Heart left ventricle (tissue), 16 donors: ENCODE results near the gene CRY1. TPM values are rescaled to one million over a fixed set of nuclear protein-coding genes. Genes with fewer than 3 reads are reported as not detected.

Experiments used
- ATAC-seq, 4 donors: fragments of 200-7000 bp; cut with Tn5 transposase; one replicate each; pipeline ENCODE4 v1.9.1; 2020 to 2022; ENCODE audit warnings: moderate library complexity in 4 of 4, mild to moderate bottlenecking in 3 of 4, moderate number of reproducible peaks in 1 of 4
- DNase-seq, 5 donors: peaks; one replicate each; pipeline ENCODE4 v3.0.0-alpha.2; 2020
- H3K27ac ChIP-seq, 12 donors: fragments of 200-600 bp; sonication (generic) in 4 of 12; one replicate each; pipeline versions ENCODE4 v1.5.0 to v1.8.0; 2016 to 2022; ENCODE audit warnings: mild to moderate bottlenecking in 2 of 12
- H3K27me3 ChIP-seq, 9 donors: fragments of 200-600 bp; sonication (generic) in 2 of 9; one replicate each; pipeline versions ENCODE4 v1.5.1 to v1.8.0; 2016 to 2022; ENCODE audit warnings: mild to moderate bottlenecking in 3 of 9
- H3K36me3 ChIP-seq, 9 donors: fragments of 200-600 bp; sonication (generic) in 2 of 9; one replicate each; pipeline versions ENCODE4 v1.5.0 to v1.8.0; 2018 to 2022; ENCODE audit warnings: mild to moderate bottlenecking in 2 of 9
- H3K4me1 ChIP-seq, 12 donors: fragments of 200-600 bp; sonication (generic) in 4 of 12; one replicate each; pipeline versions ENCODE4 v1.5.0 to v1.8.0; 2016 to 2022; ENCODE audit warnings: mild to moderate bottlenecking in 3 of 12
- H3K4me3 ChIP-seq, 12 donors: fragments of 200-600 bp; sonication (generic) in 4 of 12; one replicate each; pipeline versions ENCODE4 v1.5.0 to v1.8.0; 2017 to 2022; ENCODE audit warnings: mild to moderate bottlenecking in 9 of 12, moderate library complexity in 4 of 12
- H3K9me3 ChIP-seq, 12 donors: fragments of 200-600 bp; sonication (generic) in 4 of 12; one replicate each; pipeline versions ENCODE4 v1.5.0 to v1.8.0; 2016 to 2022; ENCODE audit warnings: mild to moderate bottlenecking in 1 of 12
- POLR2A ChIP-seq, 2 donors: fragments of 450-650 bp; IDR thresholded peaks; one replicate each; pipeline ENCODE4 v1.6.1; 2017; ENCODE audit warnings: antibody characterized with exemption in 2 of 2, mild to moderate bottlenecking in 2 of 2, moderate library complexity in 2 of 2
- WGBS, 4 donors: extraction: QIAGEN DNeasy Blood & Tissue Kit in 2 of 4; methylation state at CpG; one replicate each; pipeline versions ENCODE4 v1.1.5 to v1.1.7; 2013 to 2018; 5-methylcytosine and 5-hydroxymethylcytosine counted together
- intact Hi-C, 10 donors: fragments of 100-400 bp; cut with DNase I; formaldehyde crosslinking; loops; one replicate each; pipeline versions ENCODE4 v1.11.1 to v1.14.2; 2022
- polyA plus RNA-seq, 2 donors: library from polyadenylated mRNA; stranded (reverse); fragments of 200-250 nt; gene quantifications; one replicate each; pipeline ENCODE4 v1.2.3, GENCODE V29; 2013
- total RNA-seq, 9 donors: library from RNA; depleted of rRNA in 2 of 9; stranded (reverse); fragments of >200 nt in 2 of 9; fragmentation: NEBNext Ultra II Directional in 3 of 9; extraction: Animal tissue kit (Norgen Biotek cat#: 25700) in 3 of 9; gene quantifications; one replicate each; pipeline versions ENCODE4 v1.1.0 to v1.2.4, GENCODE V29; 2016 to 2023
- TF ChIP-seq, protein P1 (sequence below), 12 donors: fragments of 200-600 bp; sonication (generic) in 4 of 12; IDR thresholded peaks; one replicate each; pipeline versions ENCODE4 v1.5.0 to v1.8.0; 2018 to 2022; ENCODE audit warnings: antibody characterized with exemption in 12 of 12, mild to moderate bottlenecking in 5 of 12
- donor health status: ischemic (EF 13 %, LVEDD 7.1; RV severe dilation, severe dysfunction).
- donor health status: healthy with polysubstance abuse.
- donor health status: DM: no; HTN: yes; CAD: no.
- donor health status: DM: no; HTN: no; CAD: no.
- donor health status: ischemic (EF 25% LVEDD 6.9; RV normal size, moderate dysfunction).
- donor health status: ischemic (EF 25% LVEDD 5.7; RV mildly dilated, moderate dysfunction).
- donor health status: healthy.
- donor health status: DM: yes; HTN: yes; CAD: no.
- donor health status: ischemic (EF 35%, LVEDD 5.7; RV mildly dilated, moderate dysfunction).
- donor health status: nonischemic (EF 11% LVEDD 7.7; RV severe dilation, severe dysfunction).
- donor health status: DM: yes; HTN: yes; CAD: no.
- donor health status: PGD.
- donor health status: ischemic (EF 29% LVEDD 5.4; RV normal size, mild dysfunction).
- donor health status: nonischemic (EF 23%, LVEDD 6.1; RV moderate dilation, normal function).

CRY1 gene
- total and polyA plus RNA-seq, 11 donors: 4.3 to 20.7 (median 12.0) TPM

DNA sequence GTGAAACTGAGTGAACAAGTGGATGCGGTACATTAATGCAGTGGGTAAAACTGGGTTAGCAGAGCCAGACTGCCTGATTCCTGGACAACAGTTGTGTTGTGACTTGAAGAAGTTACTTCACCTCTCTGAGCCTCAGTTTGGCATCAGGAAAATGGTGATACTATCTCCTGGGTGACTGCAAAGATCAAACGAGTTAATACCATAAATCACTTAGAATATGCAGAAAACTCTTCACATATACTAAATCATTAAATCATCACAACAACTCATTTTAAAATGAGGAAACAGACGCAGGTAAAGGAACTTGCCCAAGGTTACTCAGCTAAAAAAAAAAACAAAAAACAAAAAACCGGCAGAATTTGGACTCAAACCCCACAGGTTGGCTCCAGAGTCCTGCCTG, 107.2 kb downstream of the CRY1 start:
- DNase-seq (no peak), ATAC-seq (no peak)
- H3K27me3 ChIP-seq: no peaks in the 10 kb centered on the region
- peak overlapping the region in 11 of 12 donors; percentile 80 to 96 (median 90) for H3K27ac ChIP-seq
- H3K9me3 ChIP-seq: no peaks in the 10 kb centered on the region
- 21 to 26% (median 23%) methylated on average over 4 of the region's 4 CpGs for WGBS, 4 donors
- TF ChIP-seq POLR2A (IDR thresholded peaks at IDR 0.05): no peak
- peak overlapping the region; percentile 61 to 85 (median 71) for H3K4me3 ChIP-seq
- peaks cover 4 to 38% (median 20%) of the 10 kb centered on the region in 12 donors for H3K4me1 ChIP-seq
- peaks cover 0 to 27% (median 13%) of the 10 kb centered on the region in 9 donors for H3K36me3 ChIP-seq
- intact Hi-C loops: loop anchor here in 7 of 10 donors (1.0 to 10.0 kb wide), 6 partner anchors 29 to 109 kb away; partner anchors contain the start of gene CRY1 (in 6 of the 7)

DNA sequence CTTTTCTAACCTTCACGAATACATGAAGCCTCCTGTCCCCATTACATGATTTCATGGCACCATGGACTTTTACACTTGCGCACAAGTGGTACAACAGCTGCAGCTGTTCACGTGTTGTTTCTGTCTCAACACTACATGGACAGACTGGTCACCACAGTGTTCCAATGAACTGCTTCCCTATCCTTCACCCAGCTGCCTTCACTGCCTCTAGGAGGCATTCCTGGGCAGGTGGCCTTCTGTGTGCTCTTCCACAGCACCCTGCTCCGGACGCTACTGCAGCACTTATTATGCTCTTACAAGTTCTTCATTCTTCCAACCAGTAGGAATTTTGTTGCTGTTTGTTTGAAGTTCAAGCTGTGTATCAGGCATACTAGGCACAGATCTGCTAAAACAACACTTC, 107.9 kb downstream of the CRY1 start:
- H3K4me3 ChIP-seq: peak overlapping the region in 10 of 12 donors; percentile 61 to 85 (median 71)
- no peaks in the 10 kb centered on the region for H3K27me3 ChIP-seq
- H3K36me3 ChIP-seq: peaks cover 0 to 27% (median 13%) of the 10 kb centered on the region in 9 donors
- 78 to 79% (median 79%) methylated on average over 5 of the region's 5 CpGs for WGBS, 4 donors
- peak overlapping the region in 2 of 12 donors; percentile 91 to 93 for H3K27ac ChIP-seq
- no peak for ATAC-seq
- no peak for TF ChIP-seq POLR2A (IDR thresholded peaks at IDR 0.05)
- TF ChIP-seq, protein P1, sequence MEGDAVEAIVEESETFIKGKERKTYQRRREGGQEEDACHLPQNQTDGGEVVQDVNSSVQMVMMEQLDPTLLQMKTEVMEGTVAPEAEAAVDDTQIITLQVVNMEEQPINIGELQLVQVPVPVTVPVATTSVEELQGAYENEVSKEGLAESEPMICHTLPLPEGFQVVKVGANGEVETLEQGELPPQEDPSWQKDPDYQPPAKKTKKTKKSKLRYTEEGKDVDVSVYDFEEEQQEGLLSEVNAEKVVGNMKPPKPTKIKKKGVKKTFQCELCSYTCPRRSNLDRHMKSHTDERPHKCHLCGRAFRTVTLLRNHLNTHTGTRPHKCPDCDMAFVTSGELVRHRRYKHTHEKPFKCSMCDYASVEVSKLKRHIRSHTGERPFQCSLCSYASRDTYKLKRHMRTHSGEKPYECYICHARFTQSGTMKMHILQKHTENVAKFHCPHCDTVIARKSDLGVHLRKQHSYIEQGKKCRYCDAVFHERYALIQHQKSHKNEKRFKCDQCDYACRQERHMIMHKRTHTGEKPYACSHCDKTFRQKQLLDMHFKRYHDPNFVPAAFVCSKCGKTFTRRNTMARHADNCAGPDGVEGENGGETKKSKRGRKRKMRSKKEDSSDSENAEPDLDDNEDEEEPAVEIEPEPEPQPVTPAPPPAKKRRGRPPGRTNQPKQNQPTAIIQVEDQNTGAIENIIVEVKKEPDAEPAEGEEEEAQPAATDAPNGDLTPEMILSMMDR (IDR thresholded peaks at IDR 0.05): no peak
- intact Hi-C loops: loop anchor here in 5 of 10 donors (2.0 to 10.0 kb wide), 4 partner anchors 25 to 109 kb away; partner anchors contain the start of gene CRY1 (in 4 of the 5)
- no peaks in the 10 kb centered on the region for H3K9me3 ChIP-seq
- H3K4me1 ChIP-seq: peaks cover 4 to 45% (median 21%) of the 10 kb centered on the region in 12 donors
- no peak for DNase-seq

DNA sequence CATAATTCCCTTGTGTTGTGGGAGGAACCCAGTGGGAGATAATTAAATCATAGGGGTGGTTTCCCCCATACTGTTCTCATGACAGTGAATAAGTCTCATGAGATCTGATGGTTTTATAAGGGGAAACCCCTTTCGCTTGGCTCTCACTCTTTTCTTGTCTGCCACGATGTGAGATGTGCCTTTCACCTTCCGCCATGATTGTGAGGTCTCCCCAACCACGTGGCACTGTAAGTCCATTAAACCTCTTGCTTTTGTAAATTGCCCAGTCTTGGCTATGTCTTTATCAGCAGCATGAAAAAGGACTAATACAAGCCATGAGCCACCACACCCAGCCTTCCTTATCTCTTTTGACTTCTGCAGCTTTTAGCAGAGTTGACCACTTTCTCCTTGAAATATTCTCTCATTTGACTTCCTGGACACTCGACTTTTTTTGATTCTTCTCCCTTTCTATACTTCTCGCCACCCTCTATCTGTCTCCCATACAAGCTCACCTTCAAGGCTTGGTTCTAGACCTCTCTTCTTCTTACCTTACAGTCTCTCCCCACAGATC, 108.7 kb downstream of the CRY1 start:
- Histone ChIP-seq H3K4me3 (no peak overlapping the region), H3K27ac (no peak overlapping the region), H3K4me1 (peaks cover 4 to 46% (median 21%) of the 10 kb centered on the region in 12 donors), H3K9me3 (no peaks in the 10 kb centered on the region), H3K36me3 (peaks cover 0 to 27% (median 13%) of the 10 kb centered on the region in 9 donors), H3K27me3 (no peaks in the 10 kb centered on the region)
- no peak for TF ChIP-seq POLR2A (IDR thresholded peaks at IDR 0.05)
- TF ChIP-seq, protein P1 (IDR thresholded peaks at IDR 0.05): no peak
- WGBS, 4 donors: 96 to 98% (median 97%) methylated on average over 6 of the region's 6 CpGs
- intact Hi-C loops: loop anchor here in 5 of 10 donors (2.0 to 10.0 kb wide), 4 partner anchors 24 to 110 kb away; partner anchors contain the start of gene CRY1 (in 4 of the 5)
- no peak for DNase-seq
- ATAC-seq: no peak

DNA sequence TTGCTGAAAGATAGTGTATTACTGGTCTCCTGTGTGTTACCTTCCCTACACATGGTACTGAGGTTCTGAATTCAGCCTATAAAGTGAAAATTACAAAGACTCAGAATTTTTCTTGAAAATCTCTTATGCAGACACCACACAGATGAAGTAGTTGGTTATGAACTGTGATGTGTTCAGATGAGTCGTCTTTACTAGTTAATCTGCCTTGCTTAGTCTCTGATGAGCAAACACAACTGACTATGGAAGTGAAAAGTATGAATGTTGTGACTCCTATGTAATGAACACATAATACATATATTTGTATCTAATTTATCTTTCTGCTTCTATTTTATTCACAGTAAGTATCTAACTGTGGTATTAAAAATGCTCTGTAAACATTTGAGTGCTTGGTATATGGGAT, 111.1 kb downstream of the CRY1 start:
- H3K27me3 ChIP-seq: no peaks in the 10 kb centered on the region
- no peak for ATAC-seq
- peaks cover 0 to 27% (median 13%) of the 10 kb centered on the region in 9 donors for H3K36me3 ChIP-seq
- peaks cover 6 to 62% (median 34%) of the 10 kb centered on the region in 12 donors for H3K4me1 ChIP-seq
- WGBS, 4 donors: 80 to 91% (median 89%) methylated on average over 1 of the region's 1 CpG
- H3K27ac ChIP-seq: no peak overlapping the region
- intact Hi-C loops: loop anchor here in 3 of 10 donors (10.0 kb wide), 1 partner anchor 113 kb away; the partner anchor contains the start of gene CRY1 (in 3 of the 3)
- no peak for DNase-seq
- H3K4me3 ChIP-seq: no peak overlapping the region
- no peaks in the 10 kb centered on the region for H3K9me3 ChIP-seq
- TF ChIP-seq, protein P1 (IDR thresholded peaks at IDR 0.05): no peak
